SK-N-SH (cell line): ENCODE data around the gene NYAP2.

ENCODE experiments used
- EP300 ChIP-seq, 2 experiments: IDR thresholded peaks; 2 replicates each; pipeline versions ENCODE4 v1.4.0 to v1.6.1; 2012; ENCODE audit warnings: borderline replicate concordance in 1 of 2, low read depth in 1 of 2, low read length in 1 of 2
- GATA2 ChIP-seq: sonication (generic); formaldehyde crosslinking; IDR thresholded peaks from 2 replicates; pipeline ENCODE4 v1.5.0; 2020; ENCODE audit warnings: mild to moderate bottlenecking, missing genetic modification reagents
- IRF3 ChIP-seq: fragments of 150-350 bp; IDR thresholded peaks from 2 replicates; pipeline ENCODE4 v1.6.1; 2016; ENCODE audit warnings: mild to moderate bottlenecking, low read depth, low read length
- MEF2A ChIP-seq: IDR thresholded peaks from 2 replicates; pipeline ENCODE4 v1.4.0; 2012; ENCODE audit warnings: low read depth, borderline replicate concordance
- RXRA ChIP-seq: IDR thresholded peaks from 2 replicates; pipeline ENCODE4 v1.4.0; 2012; ENCODE audit warnings: low read depth, mild to moderate bottlenecking, borderline replicate concordance
- TAF1 ChIP-seq: IDR thresholded peaks from 2 replicates; pipeline ENCODE4 v1.6.1; 2012; ENCODE audit warnings: low read depth, mild to moderate bottlenecking, low read length, moderate library complexity, borderline replicate concordance
- USF1 ChIP-seq: IDR thresholded peaks from 2 replicates; pipeline ENCODE4 v1.4.0; 2012; ENCODE audit warnings: low read depth, borderline replicate concordance
- YY1 ChIP-seq: IDR thresholded peaks from 2 replicates; pipeline ENCODE4 v1.4.0; 2012; ENCODE audit warnings: low read depth, mild to moderate bottlenecking
- TF ChIP-seq, protein P1 (sequence below): IDR thresholded peaks from 2 replicates; pipeline ENCODE4 v1.6.1; 2012; ENCODE audit warnings: mild to moderate bottlenecking, low read depth, low read length, moderate library complexity
- TF ChIP-seq, protein P2 (sequence below): fragments of 200-600 bp; sonication (generic); IDR thresholded peaks from 2 replicates; pipeline ENCODE4 v1.6.1; 2017; ENCODE audit warnings: antibody characterized with exemption, mild to moderate bottlenecking, moderate library complexity
- TF ChIP-seq, protein P3 (sequence below): IDR thresholded peaks from 2 replicates; pipeline ENCODE4 v1.4.0; 2012; ENCODE audit warnings: low read depth

GRCh38 chr2:225353579-225354085 lies 45.9 kb upstream of the NYAP2 start:
- TF ChIP-seq GATA2 = no peak
- TF ChIP-seq, protein P1, sequence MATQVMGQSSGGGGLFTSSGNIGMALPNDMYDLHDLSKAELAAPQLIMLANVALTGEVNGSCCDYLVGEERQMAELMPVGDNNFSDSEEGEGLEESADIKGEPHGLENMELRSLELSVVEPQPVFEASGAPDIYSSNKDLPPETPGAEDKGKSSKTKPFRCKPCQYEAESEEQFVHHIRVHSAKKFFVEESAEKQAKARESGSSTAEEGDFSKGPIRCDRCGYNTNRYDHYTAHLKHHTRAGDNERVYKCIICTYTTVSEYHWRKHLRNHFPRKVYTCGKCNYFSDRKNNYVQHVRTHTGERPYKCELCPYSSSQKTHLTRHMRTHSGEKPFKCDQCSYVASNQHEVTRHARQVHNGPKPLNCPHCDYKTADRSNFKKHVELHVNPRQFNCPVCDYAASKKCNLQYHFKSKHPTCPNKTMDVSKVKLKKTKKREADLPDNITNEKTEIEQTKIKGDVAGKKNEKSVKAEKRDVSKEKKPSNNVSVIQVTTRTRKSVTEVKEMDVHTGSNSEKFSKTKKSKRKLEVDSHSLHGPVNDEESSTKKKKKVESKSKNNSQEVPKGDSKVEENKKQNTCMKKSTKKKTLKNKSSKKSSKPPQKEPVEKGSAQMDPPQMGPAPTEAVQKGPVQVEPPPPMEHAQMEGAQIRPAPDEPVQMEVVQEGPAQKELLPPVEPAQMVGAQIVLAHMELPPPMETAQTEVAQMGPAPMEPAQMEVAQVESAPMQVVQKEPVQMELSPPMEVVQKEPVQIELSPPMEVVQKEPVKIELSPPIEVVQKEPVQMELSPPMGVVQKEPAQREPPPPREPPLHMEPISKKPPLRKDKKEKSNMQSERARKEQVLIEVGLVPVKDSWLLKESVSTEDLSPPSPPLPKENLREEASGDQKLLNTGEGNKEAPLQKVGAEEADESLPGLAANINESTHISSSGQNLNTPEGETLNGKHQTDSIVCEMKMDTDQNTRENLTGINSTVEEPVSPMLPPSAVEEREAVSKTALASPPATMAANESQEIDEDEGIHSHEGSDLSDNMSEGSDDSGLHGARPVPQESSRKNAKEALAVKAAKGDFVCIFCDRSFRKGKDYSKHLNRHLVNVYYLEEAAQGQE = no peak
- TF ChIP-seq, protein P2, sequence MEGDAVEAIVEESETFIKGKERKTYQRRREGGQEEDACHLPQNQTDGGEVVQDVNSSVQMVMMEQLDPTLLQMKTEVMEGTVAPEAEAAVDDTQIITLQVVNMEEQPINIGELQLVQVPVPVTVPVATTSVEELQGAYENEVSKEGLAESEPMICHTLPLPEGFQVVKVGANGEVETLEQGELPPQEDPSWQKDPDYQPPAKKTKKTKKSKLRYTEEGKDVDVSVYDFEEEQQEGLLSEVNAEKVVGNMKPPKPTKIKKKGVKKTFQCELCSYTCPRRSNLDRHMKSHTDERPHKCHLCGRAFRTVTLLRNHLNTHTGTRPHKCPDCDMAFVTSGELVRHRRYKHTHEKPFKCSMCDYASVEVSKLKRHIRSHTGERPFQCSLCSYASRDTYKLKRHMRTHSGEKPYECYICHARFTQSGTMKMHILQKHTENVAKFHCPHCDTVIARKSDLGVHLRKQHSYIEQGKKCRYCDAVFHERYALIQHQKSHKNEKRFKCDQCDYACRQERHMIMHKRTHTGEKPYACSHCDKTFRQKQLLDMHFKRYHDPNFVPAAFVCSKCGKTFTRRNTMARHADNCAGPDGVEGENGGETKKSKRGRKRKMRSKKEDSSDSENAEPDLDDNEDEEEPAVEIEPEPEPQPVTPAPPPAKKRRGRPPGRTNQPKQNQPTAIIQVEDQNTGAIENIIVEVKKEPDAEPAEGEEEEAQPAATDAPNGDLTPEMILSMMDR = no peak
- TF ChIP-seq, protein P3, sequence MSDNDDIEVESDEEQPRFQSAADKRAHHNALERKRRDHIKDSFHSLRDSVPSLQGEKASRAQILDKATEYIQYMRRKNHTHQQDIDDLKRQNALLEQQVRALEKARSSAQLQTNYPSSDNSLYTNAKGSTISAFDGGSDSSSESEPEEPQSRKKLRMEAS = no peak
- no peak for TF ChIP-seq USF1
- no peak for TF ChIP-seq IRF3
- no peak for TF ChIP-seq YY1
- no peak for TF ChIP-seq RXRA
- no peak for TF ChIP-seq MEF2A
- TF ChIP-seq TAF1 = no peak
- TF ChIP-seq EP300 (IDR thresholded peaks at IDR 0.05; ENCODE audit: borderline replicate concordance in 1 of 2, low read depth in 1 of 2, low read length in 1 of 2) = no peak
